Measurements from ENCODE around the gene CPNE1.
A peak's percentile ranks its signal among the peaks of the same experiment; 100 is the strongest.

The CPNE1 gene

GRCh38 chr20:35699957-35700624 is 35.4 kb upstream of the CPNE1 start:
- TF ChIP-seq TAF1 (IDR thresholded peaks at IDR 0.05; ENCODE audit: borderline replicate concordance, insufficient read depth, low read length) (peak; percentile 40; the same call in 1 of the 2 replicates), FOXP2 (optimal IDR thresholded peaks at IDR 0.05; ENCODE audit: borderline replicate concordance, extremely low read depth, extremely low read length, insufficient read depth) (no peak)

- TF ChIP-seq TAF1 (IDR thresholded peaks at IDR 0.05; ENCODE audit: borderline replicate concordance, insufficient read depth, low read length) (peak; percentile 79; the same call in 1 of the 2 replicates), FOXP2 (optimal IDR thresholded peaks at IDR 0.05; ENCODE audit: borderline replicate concordance, extremely low read depth, extremely low read length, insufficient read depth) (peak; percentile 38), POLR2AphosphoS5 (IDR thresholded peaks at IDR 0.05; ENCODE audit: low read depth, low read length) (peak; percentile 94), SIN3A (IDR thresholded peaks at IDR 0.05; ENCODE audit: borderline replicate concordance, insufficient read depth, low read length) (peak; percentile 49; the same call in 1 of the 2 replicates), REST (IDR thresholded peaks at IDR 0.05; ENCODE audit: insufficient read depth in 1 of 2, low read depth in 2 of 2, low read length in 2 of 2) (no peak)
Measured at GRCh38 chr20:35699127-35699956, 34.6 kb upstream of the CPNE1 start, which contains the start of the genes NFS1 and ROMO1. Gene NFS1, minus strand, starts transcription at chr20:35699352. Its CDS starts 64 bp downstream, at chr20:35699288. Gene ROMO1, plus strand, starts transcription at chr20:35699405. Its CDS starts 228 bp downstream, at chr20:35699633.

GRCh38 chr20:35698298-35699126 is 33.8 kb upstream of the CPNE1 start:
- TF ChIP-seq SIN3A (IDR thresholded peaks at IDR 0.05; ENCODE audit: borderline replicate concordance, insufficient read depth, low read length) (no peak), FOXP2 (optimal IDR thresholded peaks at IDR 0.05; ENCODE audit: borderline replicate concordance, extremely low read depth, extremely low read length, insufficient read depth) (no peak), TAF1 (IDR thresholded peaks at IDR 0.05; ENCODE audit: borderline replicate concordance, insufficient read depth, low read length) (no peak), POLR2AphosphoS5 (IDR thresholded peaks at IDR 0.05; ENCODE audit: low read depth, low read length) (no peak), REST (IDR thresholded peaks at IDR 0.05; ENCODE audit: insufficient read depth in 1 of 2, low read depth in 2 of 2, low read length in 2 of 2) (no peak)

GRCh38 chr20:35697696-35698297 is 33.1 kb upstream of the CPNE1 start:
- TF ChIP-seq POLR2AphosphoS5 (IDR thresholded peaks at IDR 0.05; ENCODE audit: low read depth, low read length) = no peak
- TF ChIP-seq TAF1 (IDR thresholded peaks at IDR 0.05; ENCODE audit: borderline replicate concordance, insufficient read depth, low read length) = no peak
- no peak for TF ChIP-seq SIN3A (IDR thresholded peaks at IDR 0.05; ENCODE audit: borderline replicate concordance, insufficient read depth, low read length)
- TF ChIP-seq FOXP2 (optimal IDR thresholded peaks at IDR 0.05; ENCODE audit: borderline replicate concordance, extremely low read depth, extremely low read length, insufficient read depth) = no peak
- no peak for TF ChIP-seq REST (IDR thresholded peaks at IDR 0.05; ENCODE audit: insufficient read depth in 1 of 2, low read depth in 2 of 2, low read length in 2 of 2)

All from PFSK-1 (cell line).